H9 (cell line): ENCODE measurements around the gene ALAS1. TPM values are rescaled to one million over a fixed set of nuclear protein-coding genes. Genes with fewer than 3 reads are reported as not detected.

ENCODE experiments used
- DNase-seq: peaks from one replicate; pipeline ENCODE4 v3.0.0-alpha.2; 2017
- H2AFZ ChIP-seq: one replicate; pipeline ENCODE4 v1.6.1; 2013; ENCODE audit warnings: mild to moderate bottlenecking, low read length, control low read depth, moderate library complexity
- H2AK5ac ChIP-seq: 2 replicates; pipeline ENCODE4 v1.6.1; 2013; ENCODE audit warnings: low read length, control low read depth, mixed read lengths; ENCODE audit not compliant: insufficient read length
- H2BK120ac ChIP-seq: one replicate; pipeline ENCODE4 v1.6.1; 2013; ENCODE audit warnings: low read depth, mild to moderate bottlenecking, low read length, control low read depth, inconsistent platforms; ENCODE audit not compliant: poor library complexity, severe bottlenecking
- H2BK12ac ChIP-seq: 2 replicates; pipeline ENCODE4 v1.6.1; 2013; ENCODE audit warnings: low read length, control low read depth, mixed read lengths, low read depth; ENCODE audit not compliant: insufficient read length
- H2BK15ac ChIP-seq: 2 replicates; pipeline ENCODE4 v1.6.1; 2013; ENCODE audit warnings: low read depth, low read length, control low read depth
- H2BK20ac ChIP-seq: one replicate; pipeline ENCODE4 v1.6.1; 2013; ENCODE audit warnings: low read depth, mild to moderate bottlenecking, low read length, control low read depth, inconsistent platforms; ENCODE audit not compliant: poor library complexity, severe bottlenecking
- H2BK5ac ChIP-seq: 2 replicates; pipeline ENCODE4 v1.6.1; 2013; ENCODE audit warnings: low read length, control low read depth, mixed read lengths; ENCODE audit not compliant: insufficient read length
- H3K14ac ChIP-seq: 2 replicates; pipeline ENCODE4 v1.6.1; 2013; ENCODE audit warnings: low read length, control low read depth; ENCODE audit not compliant: insufficient read depth
- H3K18ac ChIP-seq: 2 replicates; pipeline ENCODE4 v1.6.1; 2013; ENCODE audit warnings: low read depth, mild to moderate bottlenecking, mixed read lengths, low read length, control low read depth; ENCODE audit not compliant: insufficient read length
- H3K23ac ChIP-seq: 2 replicates; pipeline ENCODE4 v1.6.1; 2013; ENCODE audit warnings: low read length, control low read depth, mixed read lengths, low read depth; ENCODE audit not compliant: insufficient read length
- H3K23me2 ChIP-seq: 2 replicates; pipeline ENCODE4 v1.6.1; 2013; ENCODE audit warnings: low read depth, mild to moderate bottlenecking, mixed read lengths, low read length, control low read depth; ENCODE audit not compliant: insufficient read length, poor library complexity, severe bottlenecking
- H3K27ac ChIP-seq: 2 replicates; pipeline ENCODE4 v1.5.1; 2013; ENCODE audit warnings: low read length, control low read depth, mixed read lengths, low read depth; ENCODE audit not compliant: insufficient read length
- H3K27me3 ChIP-seq: 2 replicates; pipeline ENCODE4 v1.6.1; 2013; ENCODE audit warnings: low read length, control low read depth, inconsistent platforms; ENCODE audit not compliant: insufficient read depth
- H3K4ac ChIP-seq: 2 replicates; pipeline ENCODE4 v1.6.1; 2013; ENCODE audit warnings: low read depth, mild to moderate bottlenecking, control low read depth, inconsistent platforms, low read length, moderate library complexity
- H3K4me1 ChIP-seq: 2 replicates; pipeline ENCODE4 v1.6.1; 2013; ENCODE audit warnings: low read length, control low read depth, inconsistent platforms; ENCODE audit not compliant: insufficient read depth
- H3K4me2 ChIP-seq: 2 replicates; pipeline ENCODE4 v1.6.1; 2013; ENCODE audit warnings: low read length, control low read depth, mixed read lengths; ENCODE audit not compliant: insufficient read length, insufficient read depth
- H3K56ac ChIP-seq: 2 replicates; pipeline ENCODE4 v1.6.1; 2013; ENCODE audit warnings: low read depth, mild to moderate bottlenecking, mixed read lengths, low read length, control low read depth; ENCODE audit not compliant: insufficient read length
- H3K79me1 ChIP-seq: 2 replicates; pipeline ENCODE4 v1.6.1; 2013; ENCODE audit warnings: low read depth, mild to moderate bottlenecking, moderate library complexity, low read length, control low read depth, inconsistent platforms; ENCODE audit not compliant: insufficient read depth, poor library complexity, severe bottlenecking
- H3K79me2 ChIP-seq: 2 replicates; pipeline ENCODE4 v1.6.1; 2013; ENCODE audit warnings: low read length, control low read depth, inconsistent platforms; ENCODE audit not compliant: insufficient read depth
- H3K9ac ChIP-seq: 2 replicates; pipeline ENCODE4 v1.6.1; 2013; ENCODE audit warnings: low read length, control low read depth, mixed read lengths; ENCODE audit not compliant: insufficient read length; ENCODE audit errors: extremely low read depth
- H3K9me3 ChIP-seq: one replicate; pipeline ENCODE4 v1.6.1; 2013; ENCODE audit warnings: low read depth, low read length, inconsistent platforms; ENCODE audit not compliant: control insufficient read depth
- H3T11ph ChIP-seq: one replicate; pipeline ENCODE4 v1.6.1; 2013; ENCODE audit warnings: mild to moderate bottlenecking, low read length, control low read depth, inconsistent platforms
- H4K20me1 ChIP-seq: one replicate; pipeline ENCODE4 v1.6.1; 2013; ENCODE audit not compliant: control insufficient read depth, insufficient read length, insufficient read depth
- H4K5ac ChIP-seq: 2 replicates; pipeline ENCODE4 v1.6.1; 2013; ENCODE audit warnings: low read depth, mild to moderate bottlenecking, mixed read lengths, low read length, control low read depth; ENCODE audit not compliant: insufficient read length
- H4K8ac ChIP-seq: replicated peaks from 2 replicates; pipeline ENCODE4 v1.6.1; 2013; ENCODE audit warnings: low read length, control low read depth, mixed read lengths, low read depth; ENCODE audit not compliant: insufficient read length
- H4K91ac ChIP-seq: 2 replicates; pipeline ENCODE4 v1.6.1; 2013; ENCODE audit warnings: low read depth, mild to moderate bottlenecking, moderate library complexity, mixed read lengths, low read length, control low read depth; ENCODE audit not compliant: insufficient read length
- H3K27ac Mint-ChIP-seq, 3 experiments: 2 replicates in 2 of 3; 3 replicates in 1 of 3; pipeline ENCODE4 v1.8.0; 2020 to 2021; ENCODE audit warnings: mixed read lengths in 3 of 3, mild to moderate bottlenecking in 1 of 3, moderate library complexity in 1 of 3
- H3K27me3 Mint-ChIP-seq: 2 replicates; pipeline ENCODE4 v1.8.0; 2021; ENCODE audit warnings: low read depth, mild to moderate bottlenecking, moderate library complexity, mixed read lengths
- H3K36me3 Mint-ChIP-seq, 3 experiments: 2 replicates in 2 of 3; 3 replicates in 1 of 3; pipeline ENCODE4 v1.8.0; 2020 to 2021; ENCODE audit warnings: low read depth in 3 of 3, mixed read lengths in 3 of 3; ENCODE audit not compliant: insufficient read depth in 1 of 3
- H3K4me1 Mint-ChIP-seq, 2 experiments: 2 replicates each; pipeline ENCODE4 v1.8.0; 2020; ENCODE audit warnings: mixed read lengths in 2 of 2
- H3K4me3 Mint-ChIP-seq, 2 experiments: 2 replicates in 1 of 2; 3 replicates in 1 of 2; pipeline ENCODE4 v1.8.0; 2020 to 2021; ENCODE audit warnings: mild to moderate bottlenecking in 2 of 2, mixed read lengths in 2 of 2, moderate library complexity in 1 of 2
- H3K9me3 Mint-ChIP-seq, 2 experiments: 2 replicates in 1 of 2; 3 replicates in 1 of 2; pipeline ENCODE4 v1.8.0; 2020; ENCODE audit warnings: mild to moderate bottlenecking in 2 of 2, mixed read lengths in 2 of 2, moderate library complexity in 1 of 2
- CTCF ChIP-seq: fragments of 200-600 bp; sonication (generic); conservative IDR thresholded peaks from 3 replicates; pipeline ENCODE4 v1.8.0; 2021; ENCODE audit warnings: antibody characterized with exemption, mild to moderate bottlenecking
- WGBS: extraction: QIAGEN DNeasy Blood & Tissue Kit; methylation state at CpG from one replicate; pipeline ENCODE4 v1.1.7; 2013; ENCODE audit warnings: missing lambda C conversion rate, low lambda C conversion rate, mixed read lengths; ENCODE audit not compliant: insufficient read length; ENCODE audit errors: extremely low coverage; 5-methylcytosine and 5-hydroxymethylcytosine counted together
- total RNA-seq: library from RNA; stranded (reverse); gene quantifications from 2 replicates; pipeline ENCODE4 v1.2.1, GENCODE V29; 2021

Gene ALAS1
- total RNA-seq, 1 experiment from 2014 or later = 39.1 TPM

DNA sequence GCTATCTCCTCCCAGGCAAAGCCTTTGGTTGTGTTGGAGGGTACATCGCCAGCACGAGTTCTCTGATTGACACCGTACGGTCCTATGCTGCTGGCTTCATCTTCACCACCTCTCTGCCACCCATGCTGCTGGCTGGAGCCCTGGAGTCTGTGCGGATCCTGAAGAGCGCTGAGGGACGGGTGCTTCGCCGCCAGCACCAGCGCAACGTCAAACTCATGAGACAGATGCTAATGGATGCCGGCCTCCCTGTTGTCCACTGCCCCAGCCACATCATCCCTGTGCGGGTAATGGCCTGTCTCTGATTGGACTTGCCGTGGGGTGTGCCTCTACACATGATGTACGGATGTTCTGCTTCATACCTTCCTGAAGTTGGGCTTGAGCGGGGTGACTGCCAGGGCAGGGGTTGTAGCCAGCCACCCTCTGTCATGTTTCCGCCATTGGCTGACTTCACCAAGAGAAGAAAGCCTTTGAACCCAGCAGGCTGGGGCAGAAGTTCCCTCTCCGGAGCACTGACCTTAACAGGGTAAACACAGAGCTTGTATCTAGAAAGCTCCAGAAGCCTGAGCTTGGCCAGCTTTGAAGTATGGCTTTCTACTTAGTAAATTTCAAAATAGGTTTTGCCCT lies 13.4 kb downstream of the ALAS1 start:
- no peak overlapping the region for H3K27ac Mint-ChIP-seq

More for the DNA sequence above, 13.4 kb downstream of the ALAS1 start:
- Histone ChIP-seq H3T11ph (no peak overlapping the region), H3K27me3 (no peaks in the 10 kb centered on the region), H4K91ac (no peak overlapping the region), H3K9me3 (no peaks in the 10 kb centered on the region), H3K4me1 (no peaks in the 10 kb centered on the region), H2BK15ac (no peak overlapping the region), H3K56ac (no peak overlapping the region), H3K79me2 (no peaks in the 10 kb centered on the region), H4K20me1 (no peaks in the 10 kb centered on the region), H2AK5ac (no peak overlapping the region), H3K18ac (no peak overlapping the region), H3K9ac (no peak overlapping the region), H3K23me2 (no peaks in the 10 kb centered on the region), H2BK5ac (no peak overlapping the region), H2BK12ac (no peak overlapping the region), H3K23ac (no peak overlapping the region), H2BK120ac (no peak overlapping the region), H3K79me1 (no peaks in the 10 kb centered on the region), H4K5ac (no peak overlapping the region), H4K8ac (no peak overlapping the region), H3K4ac (no peak overlapping the region), H3K27ac (no peak overlapping the region), H2AFZ (no peak overlapping the region), H3K14ac (no peak overlapping the region), H3K4me2 (no peak overlapping the region), H2BK20ac (no peak overlapping the region)
- DNase-seq = no peak
- Mint-ChIP-seq H3K4me1 (no peaks in the 10 kb centered on the region), H3K27me3 (no peaks in the 10 kb centered on the region), H3K9me3 (no peaks in the 10 kb centered on the region), H3K4me3 (no peak overlapping the region), H3K36me3 (peaks cover 44 to 93% (median 89%) of the 10 kb centered on the region in 3 experiments; a peak in 6 of 7 replicates)
- WGBS = no CpG with 5 or more reads among the region's 18 CpGs
- TF ChIP-seq CTCF = no peak
